ENCODE measurements around the gene CFAP97D1. TPM values are rescaled to one million over a fixed set of nuclear protein-coding genes. Genes with fewer than 3 reads are reported as not detected.

The CFAP97D1 gene
- total and polyA plus RNA-seq, 2 experiments from 2014 or later = 0.07 to 0.10 TPM

DNA sequence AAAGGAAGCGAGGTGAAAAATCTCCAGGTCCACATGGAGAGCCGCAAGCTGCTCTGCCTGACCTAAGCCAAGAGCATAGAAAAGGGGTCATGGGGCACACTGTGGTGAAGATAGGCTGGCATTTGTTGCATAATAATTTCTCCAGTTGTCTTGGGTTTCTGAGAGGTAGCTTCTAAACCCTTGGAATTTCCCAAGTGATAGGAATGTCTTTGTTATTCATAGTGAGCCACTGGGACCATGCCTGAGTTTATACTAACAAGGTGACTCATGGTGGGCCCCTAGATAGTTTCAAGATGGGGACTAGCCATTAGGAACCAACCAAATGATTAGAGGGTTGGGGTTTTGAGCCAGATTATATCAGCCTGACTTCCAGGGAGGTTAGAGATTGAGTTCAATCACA lies 47.3 kb upstream of the CFAP97D1 start:
- H3K9me3 Mint-ChIP-seq = peaks cover 26% of the 10 kb centered on the region
- Histone ChIP-seq H3K9me2 (ENCODE audit: insufficient read depth) (no peaks in the 10 kb centered on the region), H3K27me3 (ENCODE audit: insufficient read depth) (no peaks in the 10 kb centered on the region), H3K4me3 (no peak overlapping the region), H3K36me3 (ENCODE audit: insufficient read depth) (no peaks in the 10 kb centered on the region), H3K4me1 (ENCODE audit: insufficient read depth) (peaks cover 13% of the 10 kb centered on the region; the same call in 1 of the 2 replicates), H4K20me1 (replicated peaks; ENCODE audit: insufficient read depth) (no peaks in the 10 kb centered on the region), H2AFZ (no peak overlapping the region), H3K4me2 (no peak overlapping the region), H3F3A (replicated peaks; ENCODE audit: low read depth) (no peaks in the 10 kb centered on the region), H3K79me2 (replicated peaks; ENCODE audit: insufficient read depth) (no peaks in the 10 kb centered on the region), H3K27ac (ENCODE audit: low read depth) (no peak overlapping the region)
- TF ChIP-seq, protein P1, sequence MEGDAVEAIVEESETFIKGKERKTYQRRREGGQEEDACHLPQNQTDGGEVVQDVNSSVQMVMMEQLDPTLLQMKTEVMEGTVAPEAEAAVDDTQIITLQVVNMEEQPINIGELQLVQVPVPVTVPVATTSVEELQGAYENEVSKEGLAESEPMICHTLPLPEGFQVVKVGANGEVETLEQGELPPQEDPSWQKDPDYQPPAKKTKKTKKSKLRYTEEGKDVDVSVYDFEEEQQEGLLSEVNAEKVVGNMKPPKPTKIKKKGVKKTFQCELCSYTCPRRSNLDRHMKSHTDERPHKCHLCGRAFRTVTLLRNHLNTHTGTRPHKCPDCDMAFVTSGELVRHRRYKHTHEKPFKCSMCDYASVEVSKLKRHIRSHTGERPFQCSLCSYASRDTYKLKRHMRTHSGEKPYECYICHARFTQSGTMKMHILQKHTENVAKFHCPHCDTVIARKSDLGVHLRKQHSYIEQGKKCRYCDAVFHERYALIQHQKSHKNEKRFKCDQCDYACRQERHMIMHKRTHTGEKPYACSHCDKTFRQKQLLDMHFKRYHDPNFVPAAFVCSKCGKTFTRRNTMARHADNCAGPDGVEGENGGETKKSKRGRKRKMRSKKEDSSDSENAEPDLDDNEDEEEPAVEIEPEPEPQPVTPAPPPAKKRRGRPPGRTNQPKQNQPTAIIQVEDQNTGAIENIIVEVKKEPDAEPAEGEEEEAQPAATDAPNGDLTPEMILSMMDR (conservative IDR thresholded peaks at IDR 0.05; ENCODE audit: low read depth in 2 of 2) = no peak
- TF ChIP-seq EZH2 (IDR thresholded peaks at IDR 0.05; ENCODE audit: low read depth, unreplicated experiment) = no peak
- no peak for TF ChIP-seq NANOG (IDR thresholded peaks at IDR 0.05; ENCODE audit: borderline replicate concordance)
- TF ChIP-seq, protein P2, sequence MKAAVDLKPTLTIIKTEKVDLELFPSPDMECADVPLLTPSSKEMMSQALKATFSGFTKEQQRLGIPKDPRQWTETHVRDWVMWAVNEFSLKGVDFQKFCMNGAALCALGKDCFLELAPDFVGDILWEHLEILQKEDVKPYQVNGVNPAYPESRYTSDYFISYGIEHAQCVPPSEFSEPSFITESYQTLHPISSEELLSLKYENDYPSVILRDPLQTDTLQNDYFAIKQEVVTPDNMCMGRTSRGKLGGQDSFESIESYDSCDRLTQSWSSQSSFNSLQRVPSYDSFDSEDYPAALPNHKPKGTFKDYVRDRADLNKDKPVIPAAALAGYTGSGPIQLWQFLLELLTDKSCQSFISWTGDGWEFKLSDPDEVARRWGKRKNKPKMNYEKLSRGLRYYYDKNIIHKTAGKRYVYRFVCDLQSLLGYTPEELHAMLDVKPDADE (IDR thresholded peaks at IDR 0.05) = no peak
- no peak for TF ChIP-seq STAT1 (IDR thresholded peaks at IDR 0.05; ENCODE audit: unreplicated experiment)
- TF ChIP-seq, protein P3, sequence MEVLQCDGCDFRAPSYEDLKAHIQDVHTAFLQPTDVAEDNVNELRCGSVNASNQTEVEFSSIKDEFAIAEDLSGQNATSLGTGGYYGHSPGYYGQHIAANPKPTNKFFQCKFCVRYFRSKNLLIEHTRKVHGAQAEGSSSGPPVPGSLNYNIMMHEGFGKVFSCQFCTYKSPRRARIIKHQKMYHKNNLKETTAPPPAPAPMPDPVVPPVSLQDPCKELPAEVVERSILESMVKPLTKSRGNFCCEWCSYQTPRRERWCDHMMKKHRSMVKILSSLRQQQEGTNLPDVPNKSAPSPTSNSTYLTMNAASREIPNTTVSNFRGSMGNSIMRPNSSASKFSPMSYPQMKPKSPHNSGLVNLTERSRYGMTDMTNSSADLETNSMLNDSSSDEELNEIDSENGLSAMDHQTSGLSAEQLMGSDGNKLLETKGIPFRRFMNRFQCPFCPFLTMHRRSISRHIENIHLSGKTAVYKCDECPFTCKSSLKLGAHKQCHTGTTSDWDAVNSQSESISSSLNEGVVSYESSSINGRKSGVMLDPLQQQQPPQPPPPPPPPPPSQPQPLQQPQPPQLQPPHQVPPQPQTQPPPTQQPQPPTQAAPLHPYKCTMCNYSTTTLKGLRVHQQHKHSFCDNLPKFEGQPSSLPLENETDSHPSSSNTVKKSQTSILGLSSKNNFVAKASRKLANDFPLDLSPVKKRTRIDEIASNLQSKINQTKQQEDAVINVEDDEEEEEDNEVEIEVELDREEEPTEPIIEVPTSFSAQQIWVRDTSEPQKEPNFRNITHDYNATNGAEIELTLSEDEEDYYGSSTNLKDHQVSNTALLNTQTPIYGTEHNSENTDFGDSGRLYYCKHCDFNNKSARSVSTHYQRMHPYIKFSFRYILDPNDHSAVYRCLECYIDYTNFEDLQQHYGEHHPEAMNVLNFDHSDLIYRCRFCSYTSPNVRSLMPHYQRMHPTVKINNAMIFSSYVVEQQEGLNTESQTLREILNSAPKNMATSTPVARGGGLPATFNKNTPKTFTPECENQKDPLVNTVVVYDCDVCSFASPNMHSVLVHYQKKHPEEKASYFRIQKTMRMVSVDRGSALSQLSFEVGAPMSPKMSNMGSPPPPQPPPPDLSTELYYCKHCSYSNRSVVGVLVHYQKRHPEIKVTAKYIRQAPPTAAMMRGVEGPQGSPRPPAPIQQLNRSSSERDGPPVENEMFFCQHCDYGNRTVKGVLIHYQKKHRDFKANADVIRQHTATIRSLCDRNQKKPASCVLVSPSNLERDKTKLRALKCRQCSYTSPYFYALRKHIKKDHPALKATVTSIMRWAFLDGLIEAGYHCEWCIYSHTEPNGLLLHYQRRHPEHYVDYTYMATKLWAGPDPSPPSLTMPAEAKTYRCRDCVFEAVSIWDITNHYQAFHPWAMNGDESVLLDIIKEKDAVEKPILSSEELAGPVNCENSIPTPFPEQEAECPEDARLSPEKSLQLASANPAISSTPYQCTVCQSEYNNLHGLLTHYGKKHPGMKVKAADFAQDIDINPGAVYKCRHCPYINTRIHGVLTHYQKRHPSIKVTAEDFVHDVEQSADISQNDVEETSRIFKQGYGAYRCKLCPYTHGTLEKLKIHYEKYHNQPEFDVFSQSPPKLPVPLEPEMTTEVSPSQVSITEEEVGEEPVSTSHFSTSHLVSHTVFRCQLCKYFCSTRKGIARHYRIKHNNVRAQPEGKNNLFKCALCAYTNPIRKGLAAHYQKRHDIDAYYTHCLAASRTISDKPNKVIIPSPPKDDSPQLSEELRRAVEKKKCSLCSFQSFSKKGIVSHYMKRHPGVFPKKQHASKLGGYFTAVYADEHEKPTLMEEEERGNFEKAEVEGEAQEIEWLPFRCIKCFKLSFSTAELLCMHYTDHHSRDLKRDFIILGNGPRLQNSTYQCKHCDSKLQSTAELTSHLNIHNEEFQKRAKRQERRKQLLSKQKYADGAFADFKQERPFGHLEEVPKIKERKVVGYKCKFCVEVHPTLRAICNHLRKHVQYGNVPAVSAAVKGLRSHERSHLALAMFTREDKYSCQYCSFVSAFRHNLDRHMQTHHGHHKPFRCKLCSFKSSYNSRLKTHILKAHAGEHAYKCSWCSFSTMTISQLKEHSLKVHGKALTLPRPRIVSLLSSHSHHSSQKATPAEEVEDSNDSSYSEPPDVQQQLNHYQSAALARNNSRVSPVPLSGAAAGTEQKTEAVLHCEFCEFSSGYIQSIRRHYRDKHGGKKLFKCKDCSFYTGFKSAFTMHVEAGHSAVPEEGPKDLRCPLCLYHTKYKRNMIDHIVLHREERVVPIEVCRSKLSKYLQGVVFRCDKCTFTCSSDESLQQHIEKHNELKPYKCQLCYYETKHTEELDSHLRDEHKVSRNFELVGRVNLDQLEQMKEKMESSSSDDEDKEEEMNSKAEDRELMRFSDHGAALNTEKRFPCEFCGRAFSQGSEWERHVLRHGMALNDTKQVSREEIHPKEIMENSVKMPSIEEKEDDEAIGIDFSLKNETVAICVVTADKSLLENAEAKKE (CRISPR knock-in tag; IDR thresholded peaks at IDR 0.05) = no peak
- TF ChIP-seq CREB1 (CRISPR knock-in tag; IDR thresholded peaks at IDR 0.05; ENCODE audit: low read depth) = no peak
- no peak for TF ChIP-seq ZNF331 (CRISPR knock-in tag; IDR thresholded peaks at IDR 0.05; ENCODE audit: low read depth)
- no peak for TF ChIP-seq JUNB (IDR thresholded peaks at IDR 0.05; ENCODE audit: unreplicated experiment)
- TF ChIP-seq, protein P4, sequence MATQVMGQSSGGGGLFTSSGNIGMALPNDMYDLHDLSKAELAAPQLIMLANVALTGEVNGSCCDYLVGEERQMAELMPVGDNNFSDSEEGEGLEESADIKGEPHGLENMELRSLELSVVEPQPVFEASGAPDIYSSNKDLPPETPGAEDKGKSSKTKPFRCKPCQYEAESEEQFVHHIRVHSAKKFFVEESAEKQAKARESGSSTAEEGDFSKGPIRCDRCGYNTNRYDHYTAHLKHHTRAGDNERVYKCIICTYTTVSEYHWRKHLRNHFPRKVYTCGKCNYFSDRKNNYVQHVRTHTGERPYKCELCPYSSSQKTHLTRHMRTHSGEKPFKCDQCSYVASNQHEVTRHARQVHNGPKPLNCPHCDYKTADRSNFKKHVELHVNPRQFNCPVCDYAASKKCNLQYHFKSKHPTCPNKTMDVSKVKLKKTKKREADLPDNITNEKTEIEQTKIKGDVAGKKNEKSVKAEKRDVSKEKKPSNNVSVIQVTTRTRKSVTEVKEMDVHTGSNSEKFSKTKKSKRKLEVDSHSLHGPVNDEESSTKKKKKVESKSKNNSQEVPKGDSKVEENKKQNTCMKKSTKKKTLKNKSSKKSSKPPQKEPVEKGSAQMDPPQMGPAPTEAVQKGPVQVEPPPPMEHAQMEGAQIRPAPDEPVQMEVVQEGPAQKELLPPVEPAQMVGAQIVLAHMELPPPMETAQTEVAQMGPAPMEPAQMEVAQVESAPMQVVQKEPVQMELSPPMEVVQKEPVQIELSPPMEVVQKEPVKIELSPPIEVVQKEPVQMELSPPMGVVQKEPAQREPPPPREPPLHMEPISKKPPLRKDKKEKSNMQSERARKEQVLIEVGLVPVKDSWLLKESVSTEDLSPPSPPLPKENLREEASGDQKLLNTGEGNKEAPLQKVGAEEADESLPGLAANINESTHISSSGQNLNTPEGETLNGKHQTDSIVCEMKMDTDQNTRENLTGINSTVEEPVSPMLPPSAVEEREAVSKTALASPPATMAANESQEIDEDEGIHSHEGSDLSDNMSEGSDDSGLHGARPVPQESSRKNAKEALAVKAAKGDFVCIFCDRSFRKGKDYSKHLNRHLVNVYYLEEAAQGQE (IDR thresholded peaks at IDR 0.05; ENCODE audit: unreplicated experiment) = no peak
- ATAC-seq = peak; percentile 64
- peak; percentile 73 for DNase-seq (ENCODE audit: low spot score)
- peaks cover 13% of the 10 kb centered on the region; the same call in 2 of the 3 replicates for H3K4me1 Mint-ChIP-seq
- peaks cover 13% of the 10 kb centered on the region; the same call in 2 of the 3 replicates for H3K36me3 Mint-ChIP-seq (ENCODE audit: low read depth)
- no peak overlapping the region for H3K27ac Mint-ChIP-seq
- peaks cover 4% of the 10 kb centered on the region for H3K27me3 Mint-ChIP-seq (ENCODE audit: insufficient read depth, low read depth, poor library complexity)
- no peak overlapping the region for H3K4me3 Mint-ChIP-seq

Data from GM23338 (cell line).